Right ventricle myocardium inferior (tissue), 1 donor: ENCODE data around the gene TSTD1. TPM values are rescaled to one million over a fixed set of nuclear protein-coding genes. Genes with fewer than 3 reads are reported as not detected.
"Not testable (repeated sequence)": the region's sequence is repeated elsewhere in the genome, so short reads cannot be mapped to it uniquely, and the experiment has no call there.

Experiments
- ATAC-seq: fragments of 200-7000 bp; cut with Tn5 transposase; one replicate; pipeline ENCODE4 v1.9.1; 2020; ENCODE audit warnings: mild to moderate bottlenecking, moderate library complexity
- DNase-seq: peaks from one replicate; pipeline ENCODE4 v3.0.0; 2021; ENCODE audit errors: missing footprints
- intact Hi-C: fragments of 100-400 bp; cut with DNase I; formaldehyde crosslinking; loops from one replicate; pipeline ENCODE4 v1.11.0; 2022
- total RNA-seq: library from RNA; stranded (reverse); fragmentation: NEBNext Ultra II Directional; extraction: Animal tissue kit (Norgen Biotek cat#: 25700); gene quantifications from one replicate; pipeline ENCODE4 v1.2.1, GENCODE V29; 2021
- donor health status: DM: no; HTN: yes; CAD: no; lungs with severe emphysema.

Gene TSTD1
- total RNA-seq, 1 donor from 2014 or later, result 10.5 TPM

GRCh38 chr1:161017756-161018630 is 20.8 kb downstream of the TSTD1 start:
- DNase-seq, result no peak
- no peak for ATAC-seq
- intact Hi-C loops, result no loop called here

- intact Hi-C loops, ATAC-seq, DNase-seq: not testable (repeated sequence)
Measured at GRCh38 chr1:161017181-161017580, 21.6 kb downstream of the TSTD1 start.

- intact Hi-C loops, ATAC-seq, DNase-seq: not testable (repeated sequence)
Measured at GRCh38 chr1:161016683-161017082, 22.1 kb downstream of the TSTD1 start.

GRCh38 chr1:161013488-161014230 is 25.1 kb downstream of the TSTD1 start:
- DNase-seq, result peak; percentile 92
- intact Hi-C loops, result no loop called here
- peak; percentile 96 for ATAC-seq

GRCh38 chr1:161013131-161013487 is 25.7 kb downstream of the TSTD1 start:
- no peak for DNase-seq
- intact Hi-C loops, result no loop called here
- no peak for ATAC-seq

- no peak for DNase-seq
- intact Hi-C loops, result no loop called here
- ATAC-seq, result no peak
Measured at GRCh38 chr1:161012420-161012819, 26.3 kb downstream of the TSTD1 start.

GRCh38 chr1:161009602-161010211 is 29.1 kb downstream of the TSTD1 start:
- ATAC-seq (no peak), DNase-seq (no peak)
- intact Hi-C loops, result no loop called here

GRCh38 chr1:161008869-161009510 is 29.8 kb downstream of the TSTD1 start:
- no peak for DNase-seq
- ATAC-seq, result no peak
- intact Hi-C loops, result no loop called here

- intact Hi-C loops, result no loop called here
- ATAC-seq (no peak), DNase-seq (no peak)
Measured at GRCh38 chr1:161007369-161007768, 31.4 kb downstream of the TSTD1 start.

GRCh38 chr1:161006563-161006962 is 32.2 kb downstream of the TSTD1 start:
- DNase-seq, result no peak
- ATAC-seq, result no peak
- intact Hi-C loops, result no loop called here

- intact Hi-C loops, result no loop called here
- ATAC-seq (no peak), DNase-seq (no peak)
Measured at GRCh38 chr1:161001525-161001924, 37.2 kb downstream of the TSTD1 start.

GRCh38 chr1:161000736-161001480 is 37.9 kb downstream of the TSTD1 start:
- ATAC-seq (no peak), DNase-seq (no peak)
- intact Hi-C loops, result no loop called here

GRCh38 chr1:160999376-160999775 is 39.4 kb downstream of the TSTD1 start:
- DNase-seq, result no peak
- intact Hi-C loops, result loop anchor here (5.0 to 10.0 kb wide), 2 partner anchors 133 to 275 kb away; partner anchors contain the start of gene DEDD
- ATAC-seq, result no peak

GRCh38 chr1:160997323-160998038 is 41.3 kb downstream of the TSTD1 start:
- no peak for DNase-seq
- ATAC-seq, result peak; percentile 84
- intact Hi-C loops, result loop anchor here (1.0 to 10.0 kb wide), 4 partner anchors 47 to 273 kb away; partner anchors contain the start of genes DEDD and USF1

- intact Hi-C loops, result loop anchor here (2.0 to 10.0 kb wide), 3 partner anchors 49 to 271 kb away; partner anchors contain the start of genes DEDD and USF1
- DNase-seq (no peak), ATAC-seq (no peak)
Measured at GRCh38 chr1:160996178-160996577, 42.6 kb downstream of the TSTD1 start.

GRCh38 chr1:160993544-160994193 is 45.1 kb downstream of the TSTD1 start:
- ATAC-seq (no peak), DNase-seq (no peak)
- intact Hi-C loops, result loop anchor here (5.0 to 10.0 kb wide), 2 partner anchors 156 to 269 kb away; no protein-coding TSS in a partner anchor

GRCh38 chr1:160992036-160992435 is 46.7 kb downstream of the TSTD1 start:
- intact Hi-C loops, result loop anchor here (5.0 to 10.0 kb wide), 2 partner anchors 155 to 267 kb away; no protein-coding TSS in a partner anchor
- not testable (repeated sequence) for DNase-seq, ATAC-seq
